Measurements from ENCODE around the gene LAMTOR5. TPM values are rescaled to one million over a fixed set of nuclear protein-coding genes. Genes with fewer than 3 reads are reported as not detected.
"Not testable (repeated sequence)": the region's sequence is repeated elsewhere in the genome, so short reads cannot be mapped to it uniquely, and the experiment has no call there.

Gene LAMTOR5
- total RNA-seq, 4 donors from 2014 or later = 46.1 to 119 (median 80.2) TPM

DNA sequence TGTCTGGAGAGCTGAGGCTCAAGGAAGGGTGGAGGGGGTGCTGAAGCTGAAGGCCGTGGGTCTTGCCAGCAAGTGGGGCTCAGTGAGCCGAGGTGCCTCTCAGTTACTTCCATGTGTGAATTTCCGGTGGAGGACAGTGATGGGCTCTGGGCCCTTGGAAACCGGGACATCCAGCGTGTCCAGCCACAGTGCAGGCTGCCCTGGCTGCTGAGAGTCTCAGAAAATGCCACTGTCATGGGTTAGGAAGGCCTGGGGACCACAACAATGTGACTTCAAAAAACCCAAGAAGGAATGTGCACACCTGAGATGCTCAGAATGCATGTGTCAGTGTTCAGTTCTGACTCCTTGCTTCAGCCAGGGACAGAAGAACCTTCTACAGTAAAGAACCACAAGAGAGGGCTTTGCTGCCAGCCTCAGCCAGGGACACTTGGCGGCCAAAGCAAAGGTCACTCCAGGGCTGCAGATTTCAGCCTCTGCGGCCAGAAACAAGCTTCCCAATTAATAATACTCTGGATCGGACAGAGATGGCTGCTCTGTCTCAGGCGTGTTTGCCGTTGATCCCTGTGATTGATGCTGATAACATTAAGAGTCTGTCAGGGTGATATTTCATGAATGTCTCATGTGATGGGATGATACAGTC lies 12.6 kb upstream of the LAMTOR5 start:
- DNase-seq = no peak
- no peaks in the 10 kb centered on the region for H3K4me1 ChIP-seq
- no peaks in the 10 kb centered on the region for H3K36me3 ChIP-seq
- TF ChIP-seq POLR2A (IDR thresholded peaks at IDR 0.05) = no peak
- WGBS, 2 donors = 88 to 92% methylated on average over 10 of the region's 10 CpGs
- no peaks in the 10 kb centered on the region for H3K27me3 ChIP-seq
- H3K9me3 ChIP-seq = no peaks in the 10 kb centered on the region
- intact Hi-C loops (cut with DNase I) = no loop called here
- no peak overlapping the region for H3K27ac ChIP-seq
- no peak overlapping the region for H3K4me3 ChIP-seq (replicated peaks in 1 of 3)

DNA sequence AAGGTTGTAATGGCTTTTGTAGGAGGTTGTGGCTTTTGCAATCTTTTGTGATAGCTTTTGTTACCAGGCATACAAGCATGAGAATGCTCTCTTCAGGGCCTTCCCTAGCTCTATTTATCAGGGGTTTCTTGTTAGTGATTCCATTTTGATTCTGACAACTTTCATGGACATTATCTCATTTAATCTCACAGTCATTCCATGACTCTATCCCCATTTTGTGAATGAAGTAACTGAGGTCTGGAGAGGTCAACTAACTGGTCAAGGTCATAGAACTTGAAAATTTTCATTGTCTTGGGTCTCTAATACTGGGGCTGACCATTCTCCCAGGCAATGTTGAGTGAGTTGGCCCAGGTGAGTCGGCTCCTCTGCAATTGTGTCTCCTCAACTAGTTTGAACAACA lies 11.2 kb upstream of the LAMTOR5 start:
- 71 to 78% methylated on average over 1 of the region's 1 CpG for WGBS, 2 donors
- H3K4me1 ChIP-seq = no peaks in the 10 kb centered on the region
- no peak for DNase-seq
- TF ChIP-seq, protein P1, sequence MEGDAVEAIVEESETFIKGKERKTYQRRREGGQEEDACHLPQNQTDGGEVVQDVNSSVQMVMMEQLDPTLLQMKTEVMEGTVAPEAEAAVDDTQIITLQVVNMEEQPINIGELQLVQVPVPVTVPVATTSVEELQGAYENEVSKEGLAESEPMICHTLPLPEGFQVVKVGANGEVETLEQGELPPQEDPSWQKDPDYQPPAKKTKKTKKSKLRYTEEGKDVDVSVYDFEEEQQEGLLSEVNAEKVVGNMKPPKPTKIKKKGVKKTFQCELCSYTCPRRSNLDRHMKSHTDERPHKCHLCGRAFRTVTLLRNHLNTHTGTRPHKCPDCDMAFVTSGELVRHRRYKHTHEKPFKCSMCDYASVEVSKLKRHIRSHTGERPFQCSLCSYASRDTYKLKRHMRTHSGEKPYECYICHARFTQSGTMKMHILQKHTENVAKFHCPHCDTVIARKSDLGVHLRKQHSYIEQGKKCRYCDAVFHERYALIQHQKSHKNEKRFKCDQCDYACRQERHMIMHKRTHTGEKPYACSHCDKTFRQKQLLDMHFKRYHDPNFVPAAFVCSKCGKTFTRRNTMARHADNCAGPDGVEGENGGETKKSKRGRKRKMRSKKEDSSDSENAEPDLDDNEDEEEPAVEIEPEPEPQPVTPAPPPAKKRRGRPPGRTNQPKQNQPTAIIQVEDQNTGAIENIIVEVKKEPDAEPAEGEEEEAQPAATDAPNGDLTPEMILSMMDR (IDR thresholded peaks at IDR 0.05) = no peak
- no peak for TF ChIP-seq POLR2A (IDR thresholded peaks at IDR 0.05)
- H3K27me3 ChIP-seq = no peaks in the 10 kb centered on the region
- no peak overlapping the region for H3K27ac ChIP-seq
- no peaks in the 10 kb centered on the region for H3K36me3 ChIP-seq
- intact Hi-C loops (cut with DNase I) = no loop called here
- no peak overlapping the region for H3K4me3 ChIP-seq (replicated peaks in 1 of 3)
- no peaks in the 10 kb centered on the region for H3K9me3 ChIP-seq

GRCh38 chr1:110413045-110413444 lies 5.6 kb upstream of the LAMTOR5 start:
- H3K4me1 ChIP-seq; intact Hi-C loops (cut with DNase I); H3K9me3 ChIP-seq; H3K36me3 ChIP-seq; H3K27ac ChIP-seq; H3K4me3 ChIP-seq (replicated peaks in 1 of 3); DNase-seq; H3K27me3 ChIP-seq: not testable (repeated sequence)
- 67 to 80% methylated on average over 1 of the region's 1 CpG for WGBS, 2 donors

DNA sequence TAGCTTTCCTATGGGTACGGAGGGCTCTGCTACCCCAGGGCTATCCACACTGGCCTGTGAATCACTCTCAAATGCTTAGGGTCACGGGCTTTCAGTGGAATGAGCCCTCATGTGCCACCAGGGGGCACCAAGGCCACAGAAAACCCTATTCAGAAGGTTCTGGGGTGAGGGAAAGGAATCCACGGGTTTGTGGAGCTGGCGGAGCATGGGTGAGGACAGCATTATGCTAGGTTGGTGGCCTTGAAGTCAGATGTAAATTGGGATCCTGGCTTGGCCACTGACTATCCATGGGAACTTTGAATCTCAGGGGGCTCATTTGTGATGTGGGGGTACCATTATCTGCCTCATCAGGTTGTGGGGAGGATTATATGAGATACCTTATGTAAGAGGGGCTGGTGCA lies 5.1 kb upstream of the LAMTOR5 start:
- no peak overlapping the region for H3K4me3 ChIP-seq (replicated peaks in 1 of 3)
- intact Hi-C loops (cut with DNase I) = no loop called here
- H3K27ac ChIP-seq = no peak overlapping the region
- no peaks in the 10 kb centered on the region for H3K9me3 ChIP-seq
- H3K27me3 ChIP-seq = no peaks in the 10 kb centered on the region
- H3K36me3 ChIP-seq = no peaks in the 10 kb centered on the region
- TF ChIP-seq POLR2A (IDR thresholded peaks at IDR 0.05) = no peak
- TF ChIP-seq, protein P1 (IDR thresholded peaks at IDR 0.05) = peak in 5 of 6 experiments; percentile 48 to 89 (median 74)
- WGBS, 2 donors = 29 to 37% methylated on average over 4 of the region's 4 CpGs
- peak; percentile 74 to 82 for DNase-seq
- peaks cover 6 to 7% of the 10 kb centered on the region in 2 donors for H3K4me1 ChIP-seq

DNA sequence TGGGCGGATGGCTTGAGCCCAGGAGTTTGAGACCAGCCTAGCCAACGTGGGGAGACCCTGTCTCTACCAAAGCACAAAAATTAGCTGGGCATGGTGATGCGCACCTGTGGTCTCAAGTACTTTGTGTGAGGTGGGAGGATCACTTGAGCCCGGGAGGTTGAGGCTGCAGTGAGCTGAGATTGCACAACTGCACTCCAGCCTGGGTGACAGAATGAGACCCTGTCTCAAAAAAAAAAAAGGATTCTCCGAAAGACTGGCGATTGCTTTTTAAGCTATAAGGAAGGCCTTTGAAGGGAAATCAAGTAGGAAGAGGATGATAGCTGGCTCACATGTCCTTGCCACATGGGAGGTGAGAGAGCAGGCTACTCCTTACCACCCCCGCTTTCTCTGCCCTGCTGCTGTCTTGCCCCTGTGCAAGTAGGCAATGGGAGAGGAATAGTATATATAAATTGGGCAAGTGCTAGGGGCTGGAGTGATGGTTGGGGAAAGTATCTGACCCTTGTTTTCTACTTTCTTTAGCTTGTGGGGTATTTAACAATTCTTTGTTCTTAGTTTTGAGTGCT lies 3.8 kb upstream of the LAMTOR5 start:
- Histone ChIP-seq H3K27me3 (no peaks in the 10 kb centered on the region), H3K9me3 (no peaks in the 10 kb centered on the region), H3K36me3 (no peaks in the 10 kb centered on the region), H3K27ac (no peak overlapping the region), H3K4me1 (peaks cover 10 to 12% of the 10 kb centered on the region in 2 donors), H3K4me3 (replicated peaks in 1 of 3) (no peak overlapping the region)
- WGBS, 2 donors = 76 to 83% methylated on average over 7 of the region's 7 CpGs
- TF ChIP-seq, protein P1 (IDR thresholded peaks at IDR 0.05) = no peak
- TF ChIP-seq POLR2A (IDR thresholded peaks at IDR 0.05) = no peak
- intact Hi-C loops (cut with DNase I) = no loop called here
- no peak for DNase-seq

DNA sequence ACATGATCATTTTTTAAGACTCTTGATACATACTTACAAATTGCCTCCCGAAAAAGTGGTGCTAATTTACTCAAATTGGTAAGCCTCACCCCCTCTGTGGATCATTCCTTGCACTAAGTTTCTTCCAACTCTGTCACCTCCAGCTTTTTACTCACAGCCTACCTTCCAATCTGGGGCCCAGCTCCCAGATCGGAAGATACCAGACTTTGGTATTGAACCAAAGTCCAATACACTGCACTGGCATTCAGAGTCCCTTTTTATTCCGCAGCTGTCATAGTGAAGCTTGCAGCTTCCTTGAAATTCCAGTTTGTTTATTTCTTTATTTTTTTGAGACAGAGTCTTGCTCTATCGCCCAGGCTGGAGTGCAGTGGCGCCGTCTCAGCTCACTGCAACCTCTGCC lies 1.8 kb upstream of the LAMTOR5 start:
- DNase-seq = no peak
- Histone ChIP-seq H3K27ac (no peak overlapping the region), H3K27me3 (no peaks in the 10 kb centered on the region), H3K36me3 (peaks cover 3 to 7% of the 10 kb centered on the region in 2 donors), H3K4me1 (peaks cover 12 to 18% of the 10 kb centered on the region in 2 donors), H3K9me3 (no peaks in the 10 kb centered on the region), H3K4me3 (replicated peaks in 1 of 3) (no peak overlapping the region)
- WGBS, 2 donors = 94 to 97% methylated on average over 6 of the region's 6 CpGs
- intact Hi-C loops (cut with DNase I) = loop anchor here (2.0 to 10.0 kb wide), 4 partner anchors 51 to 375 kb away; partner anchors contain the start of gene STRIP1
- no peak for TF ChIP-seq POLR2A (IDR thresholded peaks at IDR 0.05)
- TF ChIP-seq, protein P1 (IDR thresholded peaks at IDR 0.05) = no peak

All from thyroid gland (tissue), 4 donors.